Subcutaneous adipose tissue (tissue), 4 donors: ENCODE measurements around the gene PPP4R3B. TPM values are rescaled to one million over a fixed set of nuclear protein-coding genes. Genes with fewer than 3 reads are reported as not detected.

Source experiments
- small RNA-seq: library from RNA; depleted of rRNA; stranded (forward); fragments of <200 nt; gene quantifications from one replicate; pipeline ENCODE3, GENCODE V24; 2016
- total RNA-seq, 4 donors: library from RNA; depleted of rRNA; stranded (reverse); fragments of >200 nt; gene quantifications; one replicate each; pipeline ENCODE4 v1.1.0, GENCODE V29; 2016
- TF ChIP-seq, protein P1 (sequence below): fragments of 450-650 bp; IDR thresholded peaks from one replicate; pipeline ENCODE4 v1.5.1; 2016; ENCODE audit warnings: low read depth, mild to moderate bottlenecking, control low read depth, antibody characterized with exemption, moderate library complexity

The PPP4R3B gene
- total RNA-seq, 4 donors from 2014 or later: 67.3 to 108 (median 77.8) TPM

DNA sequence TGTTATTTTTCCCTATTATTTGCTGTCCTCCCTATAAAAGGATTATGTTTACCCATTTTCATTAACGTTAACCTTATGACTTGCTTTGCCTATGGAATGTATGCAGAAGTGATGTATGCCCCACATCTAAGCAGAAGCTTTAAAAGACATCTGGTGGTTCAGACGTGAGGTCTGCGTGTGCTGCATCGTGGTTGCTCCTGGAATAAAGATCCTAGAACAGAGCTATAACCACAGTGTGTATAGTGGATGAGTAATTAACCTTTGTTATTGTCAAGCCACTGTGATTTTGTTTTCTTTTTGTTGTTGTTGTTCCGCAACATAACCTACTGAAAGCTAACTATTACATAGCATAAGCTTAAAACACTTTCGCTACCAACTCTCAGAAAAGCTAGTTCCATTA lies 118.8 kb downstream of the PPP4R3B start:
- TF ChIP-seq, protein P1, sequence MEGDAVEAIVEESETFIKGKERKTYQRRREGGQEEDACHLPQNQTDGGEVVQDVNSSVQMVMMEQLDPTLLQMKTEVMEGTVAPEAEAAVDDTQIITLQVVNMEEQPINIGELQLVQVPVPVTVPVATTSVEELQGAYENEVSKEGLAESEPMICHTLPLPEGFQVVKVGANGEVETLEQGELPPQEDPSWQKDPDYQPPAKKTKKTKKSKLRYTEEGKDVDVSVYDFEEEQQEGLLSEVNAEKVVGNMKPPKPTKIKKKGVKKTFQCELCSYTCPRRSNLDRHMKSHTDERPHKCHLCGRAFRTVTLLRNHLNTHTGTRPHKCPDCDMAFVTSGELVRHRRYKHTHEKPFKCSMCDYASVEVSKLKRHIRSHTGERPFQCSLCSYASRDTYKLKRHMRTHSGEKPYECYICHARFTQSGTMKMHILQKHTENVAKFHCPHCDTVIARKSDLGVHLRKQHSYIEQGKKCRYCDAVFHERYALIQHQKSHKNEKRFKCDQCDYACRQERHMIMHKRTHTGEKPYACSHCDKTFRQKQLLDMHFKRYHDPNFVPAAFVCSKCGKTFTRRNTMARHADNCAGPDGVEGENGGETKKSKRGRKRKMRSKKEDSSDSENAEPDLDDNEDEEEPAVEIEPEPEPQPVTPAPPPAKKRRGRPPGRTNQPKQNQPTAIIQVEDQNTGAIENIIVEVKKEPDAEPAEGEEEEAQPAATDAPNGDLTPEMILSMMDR: no peak

Small RNA genes within 50 kb of the gene (small RNA-seq; reads per million reads assigned to genes)
- gene RF00586 (not detected), gene RNU6-634P (not detected)

Other genes starting within 250 kb of the PPP4R3B start
- 100 to 1,000 TPM in 1 of 4 donors, 10 to 100 TPM in 3; 55.2 to 269 (median 76.6) TPM for gene CCDC88A, start 197.8 kb downstream of the PPP4R3B start, total RNA-seq
- gene CFAP36, start 97.9 kb downstream of the PPP4R3B start, total RNA-seq: 10 to 100 TPM; 11.9 to 29.3 (median 24.6) TPM
- 10 to 100 TPM; 13.1 to 24.9 (median 14.2) TPM for gene PNPT1, start 76.2 kb upstream of the PPP4R3B start, total RNA-seq